A549 (cell line): Measurements from ENCODE around the gene TXNDC9. TPM values are rescaled to one million over a fixed set of nuclear protein-coding genes. Genes with fewer than 3 reads are reported as not detected.
A peak's percentile ranks its signal among the peaks of the same experiment; 100 is the strongest.

Experiments used
- ATAC-seq, 2 experiments: fragments of 200-7000 bp in 1 of 2; fragments of >200 bp in 1 of 2; cut with Nextera tagmentation in 1 of 2; cut with Tn5 transposase in 1 of 2; 3 replicates each; pipeline versions ENCODE4 v1.8.0 to v1.9.1; 2018 to 2020; ENCODE audit warnings: mild to moderate bottlenecking in 1 of 2, moderate library complexity in 1 of 2
- CTCF ChIA-PET: fragments of 300-600 bp; sonication (Branson Sonifier 250); formaldehyde crosslinking; extraction: SDS; loops from one replicate; lab custom pipeline; 2021; ENCODE audit warnings: antibody characterized with exemption, inconsistent platforms; lab: Yijun Ruan, JAX
- POLR2A ChIA-PET: fragments of 350-600 bp; formaldehyde crosslinking; extraction: SDS; loops from one replicate; lab custom pipeline; 2021; ENCODE audit warnings: antibody characterized with exemption, inconsistent platforms; lab: Yijun Ruan, JAX
- DNase-seq, 2 experiments: peaks; one replicate each; pipeline versions ENCODE4 v3.0.0 to v3.0.0-alpha.2; 2011 to 2016; ENCODE audit warnings: low read depth in 1 of 2, low spot score in 1 of 2
- FAIRE-seq: peaks from 2 replicates; lab custom pipeline; 2011; peaks lifted over from hg19 to GRCh38; lab: Jason Lieb, UNC
- H3K27ac ChIP-seq, 2 experiments: fragments of >200 bp; sonication (Bioruptor Twin); formaldehyde crosslinking; 3 replicates each; pipeline ENCODE4 v1.5.1; 2016 to 2017
- H3K4me1 ChIP-seq: fragments of >200 bp; sonication (Bioruptor Twin); formaldehyde crosslinking; 3 replicates; pipeline ENCODE4 v1.6.1; 2016
- H3K4me2 ChIP-seq: fragments of >200 bp; sonication (Bioruptor Twin); formaldehyde crosslinking; 3 replicates; pipeline ENCODE4 v1.6.1; 2016
- H3K4me3 ChIP-seq: fragments of >200 bp; sonication (Bioruptor Twin); formaldehyde crosslinking; 3 replicates; pipeline ENCODE4 v1.5.1; 2016
- H3K9me3 ChIP-seq: fragments of >200 bp; sonication (Bioruptor Twin); formaldehyde crosslinking; 3 replicates; pipeline ENCODE4 v1.6.1; 2016
- BCL3 ChIP-seq: fragments of >200 bp; sonication (Bioruptor Twin); formaldehyde crosslinking; IDR thresholded peaks from 3 replicates; pipeline ENCODE4 v1.6.1; 2016
- CBX8 ChIP-seq: fragments of 200-600 bp; sonication (generic); IDR thresholded peaks from 2 replicates; pipeline ENCODE4 v1.6.1; 2016
- EHF ChIP-seq: fragments of 250-450 bp; sonication (Bioruptor Pico); IDR thresholded peaks from 2 replicates; pipeline ENCODE4 v1.5.0; 2020; ENCODE audit warnings: mild to moderate bottlenecking
- EP300 ChIP-seq, 2 experiments: fragments of >200 bp; sonication (Bioruptor Twin); formaldehyde crosslinking; IDR thresholded peaks; 2 replicates in 1 of 2; 3 replicates in 1 of 2; pipeline ENCODE4 v1.6.1; 2016 to 2017
- ESRRA ChIP-seq: fragments of 150-350 bp; IDR thresholded peaks from 2 replicates; pipeline ENCODE4 v1.6.1; 2014; ENCODE audit warnings: mild to moderate bottlenecking, low read length, borderline replicate concordance
- GATA3 ChIP-seq: IDR thresholded peaks from 2 replicates; pipeline ENCODE4 v1.6.1; 2012; ENCODE audit warnings: borderline replicate concordance
- HEYL ChIP-seq: fragments of 250-450 bp; sonication (Bioruptor Pico); IDR thresholded peaks from 2 replicates; pipeline ENCODE4 v1.8.0; 2021; ENCODE audit warnings: mild to moderate bottlenecking, moderate library complexity
- JUN ChIP-seq, 2 experiments: fragments of >200 bp; sonication (Bioruptor Twin); formaldehyde crosslinking; IDR thresholded peaks; 2 replicates in 1 of 2; 3 replicates in 1 of 2; pipeline ENCODE4 v1.6.1; 2016 to 2017
- KDM5A ChIP-seq: fragments of 200-600 bp; sonication (generic); IDR thresholded peaks from 2 replicates; pipeline ENCODE4 v1.6.1; 2016; ENCODE audit warnings: antibody characterized with exemption, mild to moderate bottlenecking
- MAFK ChIP-seq: fragments of 450-650 bp; IDR thresholded peaks from 2 replicates; pipeline ENCODE4 v1.6.1; 2014; ENCODE audit not compliant: partially characterized antibody
- MAZ ChIP-seq: fragments of 150-350 bp; IDR thresholded peaks from 2 replicates; pipeline ENCODE4 v1.6.1; 2014; ENCODE audit warnings: antibody characterized with exemption, low read depth, low read length, borderline replicate concordance
- NFE2L2 ChIP-seq: fragments of 150-350 bp; conservative IDR thresholded peaks from 2 replicates; pipeline ENCODE4 v1.6.1; 2014; ENCODE audit warnings: low read length
- POLR2AphosphoS2 ChIP-seq: conservative IDR thresholded peaks from 2 replicates; pipeline ENCODE4 v1.6.1; 2012; ENCODE audit warnings: low read length, improper control_type of control experiment, inconsistent platforms
- RNF2 ChIP-seq: fragments of 200-600 bp; sonication (generic); IDR thresholded peaks from 2 replicates; pipeline ENCODE4 v1.6.1; 2016; ENCODE audit warnings: low read depth, mild to moderate bottlenecking, antibody characterized with exemption, moderate library complexity, borderline replicate concordance
- TFCP2L1 ChIP-seq: fragments of 250-450 bp; sonication (Bioruptor Pico); IDR thresholded peaks from 2 replicates; pipeline ENCODE4 v1.5.0; 2021; ENCODE audit warnings: mild to moderate bottlenecking
- TP53 ChIP-seq: fragments of 250-450 bp; sonication (Bioruptor Pico); IDR thresholded peaks from 2 replicates; pipeline ENCODE4 v1.5.0; 2021; ENCODE audit warnings: mild to moderate bottlenecking, moderate library complexity
- ZSCAN20 ChIP-seq: fragments of 250-450 bp; sonication (Bioruptor Pico); IDR thresholded peaks from 2 replicates; pipeline ENCODE4 v1.8.0; 2022; ENCODE audit warnings: mild to moderate bottlenecking, moderate library complexity
- WGBS: methylation state at CpG from one replicate; pipeline ENCODE4 v1.1.6; 2017; ENCODE audit errors: missing lambda C conversion rate; 5-methylcytosine and 5-hydroxymethylcytosine counted together
- polyA plus RNA-seq, 4 experiments: library from polyadenylated mRNA; depleted of rRNA in 3 of 4; stranded (reverse); fragments of >200 nt; fragmentation: RNase III in 1 of 4; extraction: RNeasy Plus Mini Kit Qiagen cat#74134 plus additional on column Dnase treatment in 1 of 4; gene quantifications; 2 replicates in 3 of 4; 3 replicates in 1 of 4; pipeline ENCODE4 v1.2.3, GENCODE V29; 2011 to 2017
- TF ChIP-seq, protein P1 (sequence below): fragments of 200-600 bp; sonication (generic); IDR thresholded peaks from 2 replicates; pipeline ENCODE4 v1.6.1; 2016; ENCODE audit warnings: antibody characterized with exemption, mild to moderate bottlenecking, moderate library complexity
- TF ChIP-seq, protein P2 (sequence below): fragments of 250-450 bp; sonication (Bioruptor Pico); IDR thresholded peaks from 2 replicates; pipeline ENCODE4 v1.5.0; 2021; ENCODE audit warnings: mild to moderate bottlenecking, moderate library complexity, borderline replicate concordance
- TF ChIP-seq, protein P3 (sequence below): fragments of 150-350 bp; IDR thresholded peaks from 2 replicates; pipeline ENCODE4 v1.6.1; 2014; ENCODE audit warnings: low read depth, mild to moderate bottlenecking, low read length
- TF ChIP-seq, protein P4 (sequence below): IDR thresholded peaks from 2 replicates; pipeline ENCODE4 v1.6.1; 2012
- TF ChIP-seq, protein P5 (sequence below): IDR thresholded peaks from 2 replicates; pipeline ENCODE4 v1.6.1; 2012; ENCODE audit warnings: low read depth, borderline replicate concordance
- TF ChIP-seq, protein P6 (sequence below): fragments of >200 bp; sonication (Bioruptor Twin); formaldehyde crosslinking; IDR thresholded peaks from 3 replicates; pipeline ENCODE4 v1.5.1; 2016

Gene TXNDC9
- polyA plus RNA-seq, 2 of the 4 experiments (the other 2 are of a cell fraction) = 36.7 to 65.6 TPM

- TF ChIP-seq, protein P1, sequence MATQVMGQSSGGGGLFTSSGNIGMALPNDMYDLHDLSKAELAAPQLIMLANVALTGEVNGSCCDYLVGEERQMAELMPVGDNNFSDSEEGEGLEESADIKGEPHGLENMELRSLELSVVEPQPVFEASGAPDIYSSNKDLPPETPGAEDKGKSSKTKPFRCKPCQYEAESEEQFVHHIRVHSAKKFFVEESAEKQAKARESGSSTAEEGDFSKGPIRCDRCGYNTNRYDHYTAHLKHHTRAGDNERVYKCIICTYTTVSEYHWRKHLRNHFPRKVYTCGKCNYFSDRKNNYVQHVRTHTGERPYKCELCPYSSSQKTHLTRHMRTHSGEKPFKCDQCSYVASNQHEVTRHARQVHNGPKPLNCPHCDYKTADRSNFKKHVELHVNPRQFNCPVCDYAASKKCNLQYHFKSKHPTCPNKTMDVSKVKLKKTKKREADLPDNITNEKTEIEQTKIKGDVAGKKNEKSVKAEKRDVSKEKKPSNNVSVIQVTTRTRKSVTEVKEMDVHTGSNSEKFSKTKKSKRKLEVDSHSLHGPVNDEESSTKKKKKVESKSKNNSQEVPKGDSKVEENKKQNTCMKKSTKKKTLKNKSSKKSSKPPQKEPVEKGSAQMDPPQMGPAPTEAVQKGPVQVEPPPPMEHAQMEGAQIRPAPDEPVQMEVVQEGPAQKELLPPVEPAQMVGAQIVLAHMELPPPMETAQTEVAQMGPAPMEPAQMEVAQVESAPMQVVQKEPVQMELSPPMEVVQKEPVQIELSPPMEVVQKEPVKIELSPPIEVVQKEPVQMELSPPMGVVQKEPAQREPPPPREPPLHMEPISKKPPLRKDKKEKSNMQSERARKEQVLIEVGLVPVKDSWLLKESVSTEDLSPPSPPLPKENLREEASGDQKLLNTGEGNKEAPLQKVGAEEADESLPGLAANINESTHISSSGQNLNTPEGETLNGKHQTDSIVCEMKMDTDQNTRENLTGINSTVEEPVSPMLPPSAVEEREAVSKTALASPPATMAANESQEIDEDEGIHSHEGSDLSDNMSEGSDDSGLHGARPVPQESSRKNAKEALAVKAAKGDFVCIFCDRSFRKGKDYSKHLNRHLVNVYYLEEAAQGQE = no peak
- TF ChIP-seq MAZ = no peak
- peak; percentile 19; the same call in 1 of the 2 replicates for TF ChIP-seq GATA3
- TF ChIP-seq POLR2AphosphoS2 = no peak
- TF ChIP-seq HEYL (CRISPR knock-in tag) = no peak
- no peak for TF ChIP-seq TFCP2L1
Measured at GRCh38 chr2:99337113-99338028, 1.2 kb upstream of the TXNDC9 start, which contains the start of gene EIF5B (continued).

- peak; percentile 13 to 52 for ATAC-seq
Measured at GRCh38 chr2:99336804-99337112, 625 bp upstream of the TXNDC9 start.

GRCh38 chr2:99325384-99325783 lies 10.7 kb downstream of the TXNDC9 start:
- WGBS = 92% methylated on average over 5 of the region's 5 CpGs
- Histone ChIP-seq H3K4me1 (no peaks in the 10 kb centered on the region), H3K4me3 (no peak overlapping the region)
- FAIRE-seq (no peak), ATAC-seq (no peak)
- CTCF ChIA-PET = interaction anchor here (2.9 kb wide), 1 partner anchor 11 kb away, joined by 17 read pairs; the partner anchor contains the start of genes EIF5B and TXNDC9
- TF ChIP-seq JUN (IDR thresholded peaks at IDR 0.05) (no peak), ZSCAN20 (CRISPR knock-in tag) (no peak), HEYL (CRISPR knock-in tag) (no peak), RNF2 (no peak), ESRRA (no peak), EP300 (IDR thresholded peaks at IDR 0.05) (no peak), KDM5A (no peak), TP53 (CRISPR knock-in tag) (no peak), CBX8 (no peak), MAFK (no peak), BCL3 (no peak), NFE2L2 (no peak)
- TF ChIP-seq, protein P2, sequence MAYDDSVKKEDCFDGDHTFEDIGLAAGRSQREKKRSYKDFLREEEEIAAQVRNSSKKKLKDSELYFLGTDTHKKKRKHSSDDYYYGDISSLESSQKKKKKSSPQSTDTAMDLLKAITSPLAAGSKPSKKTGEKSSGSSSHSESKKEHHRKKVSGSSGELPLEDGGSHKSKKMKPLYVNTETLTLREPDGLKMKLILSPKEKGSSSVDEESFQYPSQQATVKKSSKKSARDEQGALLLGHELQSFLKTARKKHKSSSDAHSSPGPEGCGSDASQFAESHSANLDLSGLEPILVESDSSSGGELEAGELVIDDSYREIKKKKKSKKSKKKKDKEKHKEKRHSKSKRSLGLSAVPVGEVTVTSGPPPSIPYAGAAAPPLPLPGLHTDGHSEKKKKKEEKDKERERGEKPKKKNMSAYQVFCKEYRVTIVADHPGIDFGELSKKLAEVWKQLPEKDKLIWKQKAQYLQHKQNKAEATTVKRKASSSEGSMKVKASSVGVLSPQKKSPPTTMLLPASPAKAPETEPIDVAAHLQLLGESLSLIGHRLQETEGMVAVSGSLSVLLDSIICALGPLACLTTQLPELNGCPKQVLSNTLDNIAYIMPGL = no peak
- TF ChIP-seq, protein P3, sequence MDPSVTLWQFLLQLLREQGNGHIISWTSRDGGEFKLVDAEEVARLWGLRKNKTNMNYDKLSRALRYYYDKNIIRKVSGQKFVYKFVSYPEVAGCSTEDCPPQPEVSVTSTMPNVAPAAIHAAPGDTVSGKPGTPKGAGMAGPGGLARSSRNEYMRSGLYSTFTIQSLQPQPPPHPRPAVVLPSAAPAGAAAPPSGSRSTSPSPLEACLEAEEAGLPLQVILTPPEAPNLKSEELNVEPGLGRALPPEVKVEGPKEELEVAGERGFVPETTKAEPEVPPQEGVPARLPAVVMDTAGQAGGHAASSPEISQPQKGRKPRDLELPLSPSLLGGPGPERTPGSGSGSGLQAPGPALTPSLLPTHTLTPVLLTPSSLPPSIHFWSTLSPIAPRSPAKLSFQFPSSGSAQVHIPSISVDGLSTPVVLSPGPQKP = no peak
- TF ChIP-seq, protein P4, sequence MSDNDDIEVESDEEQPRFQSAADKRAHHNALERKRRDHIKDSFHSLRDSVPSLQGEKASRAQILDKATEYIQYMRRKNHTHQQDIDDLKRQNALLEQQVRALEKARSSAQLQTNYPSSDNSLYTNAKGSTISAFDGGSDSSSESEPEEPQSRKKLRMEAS = no peak
- TF ChIP-seq, protein P5, sequence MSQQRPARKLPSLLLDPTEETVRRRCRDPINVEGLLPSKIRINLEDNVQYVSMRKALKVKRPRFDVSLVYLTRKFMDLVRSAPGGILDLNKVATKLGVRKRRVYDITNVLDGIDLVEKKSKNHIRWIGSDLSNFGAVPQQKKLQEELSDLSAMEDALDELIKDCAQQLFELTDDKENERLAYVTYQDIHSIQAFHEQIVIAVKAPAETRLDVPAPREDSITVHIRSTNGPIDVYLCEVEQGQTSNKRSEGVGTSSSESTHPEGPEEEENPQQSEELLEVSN = no peak
- TF ChIP-seq, protein P6, sequence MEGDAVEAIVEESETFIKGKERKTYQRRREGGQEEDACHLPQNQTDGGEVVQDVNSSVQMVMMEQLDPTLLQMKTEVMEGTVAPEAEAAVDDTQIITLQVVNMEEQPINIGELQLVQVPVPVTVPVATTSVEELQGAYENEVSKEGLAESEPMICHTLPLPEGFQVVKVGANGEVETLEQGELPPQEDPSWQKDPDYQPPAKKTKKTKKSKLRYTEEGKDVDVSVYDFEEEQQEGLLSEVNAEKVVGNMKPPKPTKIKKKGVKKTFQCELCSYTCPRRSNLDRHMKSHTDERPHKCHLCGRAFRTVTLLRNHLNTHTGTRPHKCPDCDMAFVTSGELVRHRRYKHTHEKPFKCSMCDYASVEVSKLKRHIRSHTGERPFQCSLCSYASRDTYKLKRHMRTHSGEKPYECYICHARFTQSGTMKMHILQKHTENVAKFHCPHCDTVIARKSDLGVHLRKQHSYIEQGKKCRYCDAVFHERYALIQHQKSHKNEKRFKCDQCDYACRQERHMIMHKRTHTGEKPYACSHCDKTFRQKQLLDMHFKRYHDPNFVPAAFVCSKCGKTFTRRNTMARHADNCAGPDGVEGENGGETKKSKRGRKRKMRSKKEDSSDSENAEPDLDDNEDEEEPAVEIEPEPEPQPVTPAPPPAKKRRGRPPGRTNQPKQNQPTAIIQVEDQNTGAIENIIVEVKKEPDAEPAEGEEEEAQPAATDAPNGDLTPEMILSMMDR = no peak
- TF ChIP-seq, all 56 proteins: peak for 0
- POLR2A ChIA-PET = no interaction called here
- Histone ChIP-seq H3K27ac (no peak overlapping the region), H3K9me3 (no peaks in the 10 kb centered on the region), H3K4me2 (no peak overlapping the region)
- no peak for DNase-seq

More at GRCh38 chr2:99336804-99337112, 625 bp upstream of the TXNDC9 start:
- TF ChIP-seq TFCP2L1 = 0 out of 2 replicates have a peak, but pooled peaks have one; percentile 38
- TF ChIP-seq EHF (CRISPR knock-in tag) = no peak
- no peaks in the 10 kb centered on the region for H3K9me3 ChIP-seq
- peak overlapping the region; percentile 88 for H3K4me3 ChIP-seq
- WGBS = 3% methylated on average over 8 of the region's 8 CpGs
- CTCF ChIA-PET = interaction anchor here (1.1 to 3.0 kb wide), 11 partner anchors 9 to 157 kb away, joined by 3 to 18 read pairs (median 4); no protein-coding TSS in a partner anchor
- H3K27ac ChIP-seq = peak overlapping the region; percentile 77 to 92
- POLR2A ChIA-PET = interaction anchor here (0.6 to 2.9 kb wide), 12 partner anchors 12 to 1226 kb away, joined by 3 to 19 read pairs (median 4); partner anchors contain the start of genes LIPT1, MITD1, MRPL30 and PDCL3
- FAIRE-seq (no peak), DNase-seq (no peak)
- peak overlapping the region; percentile 94 for H3K4me2 ChIP-seq
- H3K4me1 ChIP-seq = peaks cover 45% of the 10 kb centered on the region
